HL-60 (cell line): ENCODE data around the gene HOXC12.

ENCODE experiments used
- POLR2AphosphoS5 ChIP-seq: IDR thresholded peaks from 2 replicates; pipeline ENCODE4 v1.6.1; 2012; ENCODE audit warnings: low read depth
- REST ChIP-seq: IDR thresholded peaks from 2 replicates; pipeline ENCODE4 v1.6.1; 2012; ENCODE audit warnings: low read depth; ENCODE audit not compliant: insufficient replicate concordance
- TF ChIP-seq, protein P1 (sequence below): IDR thresholded peaks from one replicate; pipeline ENCODE4 v1.5.1; 2011; ENCODE audit warnings: low read length, control low read depth, inconsistent platforms; ENCODE audit not compliant: insufficient read depth

DNA sequence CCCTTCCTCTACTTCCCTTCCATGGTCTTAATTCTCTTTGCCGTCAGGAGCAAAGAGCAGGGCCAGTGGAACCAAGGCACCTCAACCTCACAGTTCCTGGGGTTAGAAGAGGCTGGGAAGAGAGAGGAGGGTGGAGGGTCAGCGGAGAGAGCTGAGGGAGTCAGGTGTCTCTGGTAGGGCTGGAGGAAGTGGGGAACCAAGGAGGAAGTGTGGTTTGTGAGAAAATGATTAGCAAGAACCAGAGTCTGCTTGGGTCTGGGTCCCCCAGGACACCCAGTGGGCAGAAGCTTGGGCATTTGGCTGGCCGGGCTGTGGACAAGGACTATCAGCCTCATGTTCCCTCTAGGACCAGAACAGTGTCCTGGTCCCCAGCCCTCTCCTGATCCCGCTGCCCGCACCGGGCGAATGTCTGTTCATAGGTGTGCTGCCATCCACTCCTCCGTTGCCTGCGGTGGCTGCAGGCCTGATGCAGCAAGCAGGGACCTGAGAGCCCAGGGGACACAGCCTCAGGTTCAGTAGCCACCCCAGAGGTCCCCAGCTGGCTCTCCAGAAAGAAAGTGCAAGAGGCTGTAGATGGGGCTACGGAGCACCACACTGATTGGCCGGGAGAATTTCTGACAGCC is 2.3 kb downstream of the HOXC12 start:
- TF ChIP-seq, protein P1, sequence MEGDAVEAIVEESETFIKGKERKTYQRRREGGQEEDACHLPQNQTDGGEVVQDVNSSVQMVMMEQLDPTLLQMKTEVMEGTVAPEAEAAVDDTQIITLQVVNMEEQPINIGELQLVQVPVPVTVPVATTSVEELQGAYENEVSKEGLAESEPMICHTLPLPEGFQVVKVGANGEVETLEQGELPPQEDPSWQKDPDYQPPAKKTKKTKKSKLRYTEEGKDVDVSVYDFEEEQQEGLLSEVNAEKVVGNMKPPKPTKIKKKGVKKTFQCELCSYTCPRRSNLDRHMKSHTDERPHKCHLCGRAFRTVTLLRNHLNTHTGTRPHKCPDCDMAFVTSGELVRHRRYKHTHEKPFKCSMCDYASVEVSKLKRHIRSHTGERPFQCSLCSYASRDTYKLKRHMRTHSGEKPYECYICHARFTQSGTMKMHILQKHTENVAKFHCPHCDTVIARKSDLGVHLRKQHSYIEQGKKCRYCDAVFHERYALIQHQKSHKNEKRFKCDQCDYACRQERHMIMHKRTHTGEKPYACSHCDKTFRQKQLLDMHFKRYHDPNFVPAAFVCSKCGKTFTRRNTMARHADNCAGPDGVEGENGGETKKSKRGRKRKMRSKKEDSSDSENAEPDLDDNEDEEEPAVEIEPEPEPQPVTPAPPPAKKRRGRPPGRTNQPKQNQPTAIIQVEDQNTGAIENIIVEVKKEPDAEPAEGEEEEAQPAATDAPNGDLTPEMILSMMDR = no peak
- no peak; the same call in 1 of the 2 replicates for TF ChIP-seq POLR2AphosphoS5
- TF ChIP-seq REST = no peak
